GM21529 (cell line): ENCODE data around the gene ANAPC16.
A peak's percentile ranks its signal among the peaks of the same experiment; 100 is the strongest.
"Not testable (repeated sequence)": the region's sequence is repeated elsewhere in the genome, so short reads cannot be mapped to it uniquely, and the experiment has no call there.

Source experiments
- ATAC-seq: cut with Tn5 transposase; IDR thresholded peaks from one replicate; pipeline ENCODE4 v1.9.1; 2021; ENCODE audit not compliant: unreplicated experiment

ANAPC16 gene

GRCh38 chr10:72215611-72216549, at the start of gene ANAPC16, which contains the start of gene ASCC1:
Gene ANAPC16 (plus strand): TSS chr10:72216012. CDS start chr10:72223915, 7,903 bp downstream.
Gene ASCC1 (minus strand): TSS chr10:72216276. CDS start chr10:72213298, 2,978 bp downstream.
- ATAC-seq = peak; percentile 80

- ATAC-seq = no peak
These were observed 48.7 kb upstream of the ANAPC16 start for GRCh38 chr10:72167118-72167517.

- no peak for ATAC-seq
These were observed 45.5 kb upstream of the ANAPC16 start for GRCh38 chr10:72170263-72170662.

GRCh38 chr10:72170733-72171132, 45.1 kb upstream of the ANAPC16 start:
- ATAC-seq = no peak

- ATAC-seq = no peak
These were observed 44.6 kb upstream of the ANAPC16 start for GRCh38 chr10:72171175-72171630.

GRCh38 chr10:72173262-72173618, 42.6 kb upstream of the ANAPC16 start:
- ATAC-seq = no peak

GRCh38 chr10:72173619-72174296, 42.1 kb upstream of the ANAPC16 start:
- ATAC-seq = peak; percentile 61

GRCh38 chr10:72174297-72174662, 41.5 kb upstream of the ANAPC16 start:
- no peak for ATAC-seq

- no peak for ATAC-seq
These were observed 40.7 kb upstream of the ANAPC16 start for GRCh38 chr10:72175149-72175548.

- ATAC-seq = no peak
These were observed 39.1 kb upstream of the ANAPC16 start for GRCh38 chr10:72176701-72177100.

GRCh38 chr10:72177454-72177853, 38.4 kb upstream of the ANAPC16 start:
- ATAC-seq = no peak

GRCh38 chr10:72184156-72184555, 31.7 kb upstream of the ANAPC16 start:
- no peak for ATAC-seq

GRCh38 chr10:72186258-72186981, 29.4 kb upstream of the ANAPC16 start:
- ATAC-seq = no peak

GRCh38 chr10:72186982-72187330, 28.9 kb upstream of the ANAPC16 start:
- no peak for ATAC-seq

GRCh38 chr10:72194949-72195348, 20.9 kb upstream of the ANAPC16 start:
- no peak for ATAC-seq

- no peak for ATAC-seq
These were observed 14.9 kb upstream of the ANAPC16 start for GRCh38 chr10:72200883-72201282.

GRCh38 chr10:72201293-72201692, 14.5 kb upstream of the ANAPC16 start:
- ATAC-seq = no peak

GRCh38 chr10:72204296-72204695, 11.5 kb upstream of the ANAPC16 start:
- no peak for ATAC-seq

- no peak for ATAC-seq
These were observed 11.1 kb upstream of the ANAPC16 start for GRCh38 chr10:72204724-72205123.

GRCh38 chr10:72206511-72207229, 9.1 kb upstream of the ANAPC16 start:
- no peak for ATAC-seq

GRCh38 chr10:72208526-72208925, 7.3 kb upstream of the ANAPC16 start:
- ATAC-seq = not testable (repeated sequence)
